Thyroid gland (tissue), 4 donors: ENCODE data around the gene IFNGR1. TPM values are rescaled to one million over a fixed set of nuclear protein-coding genes. Genes with fewer than 3 reads are reported as not detected.

Experiments used
- DNase-seq, 2 donors: peaks; one replicate each; pipeline ENCODE4 v3.0.0-alpha.2; 2019
- H3K27ac ChIP-seq, 3 donors: fragments of 200-600 bp; sonication (generic); 1 replicate in 2 of 3; 2 replicates in 1 of 3; pipeline ENCODE4 v1.5.1; 2016 to 2019; ENCODE audit warnings: mild to moderate bottlenecking in 1 of 3, moderate library complexity in 1 of 3
- H3K27me3 ChIP-seq: fragments of 200-600 bp; sonication (generic); one replicate; pipeline ENCODE4 v1.5.1; 2019
- H3K36me3 ChIP-seq, 2 donors: fragments of 200-600 bp; sonication (generic); one replicate each; pipeline ENCODE4 v1.5.1; 2016 to 2019
- H3K4me1 ChIP-seq, 2 donors: fragments of 200-600 bp; sonication (generic); one replicate each; pipeline ENCODE4 v1.5.1; 2017 to 2019
- H3K4me3 ChIP-seq, 3 donors: fragments of 200-600 bp; sonication (generic); replicated peaks in 1 of 3; 1 replicate in 2 of 3; 2 replicates in 1 of 3; pipeline ENCODE4 v1.5.1; 2016; ENCODE audit warnings: mild to moderate bottlenecking in 1 of 3
- H3K9me3 ChIP-seq: fragments of 200-600 bp; sonication (generic); one replicate; pipeline ENCODE4 v1.5.1; 2017
- POLR2A ChIP-seq, 2 donors: fragments of 450-650 bp; IDR thresholded peaks; one replicate each; pipeline ENCODE4 v1.6.1; 2017; ENCODE audit warnings: antibody characterized with exemption in 2 of 2, mild to moderate bottlenecking in 2 of 2, moderate library complexity in 1 of 2
- WGBS, 2 donors: methylation state at CpG; one replicate each; pipeline ENCODE4 v1.1.5; 2017; 5-methylcytosine and 5-hydroxymethylcytosine counted together
- intact Hi-C: fragments of 100-400 bp; cut with DNase I; formaldehyde crosslinking; loops from one replicate; pipeline ENCODE4 v1.15.1; 2023
- total RNA-seq, 4 donors: library from RNA; depleted of rRNA; stranded (reverse); fragments of >200 nt; gene quantifications; one replicate each; pipeline ENCODE4 v1.2.3, GENCODE V29; 2016
- TF ChIP-seq, protein P1 (sequence below), 6 experiments: fragments of 200-600 bp in 3 of 6; fragments of 450-650 bp in 3 of 6; sonication (generic) in 3 of 6; IDR thresholded peaks; one replicate each; pipeline ENCODE4 v1.5.1; 2016 to 2019; ENCODE audit warnings: antibody characterized with exemption in 6 of 6, mild to moderate bottlenecking in 2 of 6, inconsistent platforms in 1 of 6, moderate library complexity in 1 of 6

The IFNGR1 gene
- total RNA-seq, 4 donors from 2014 or later = 73.9 to 138 (median 113) TPM

DNA sequence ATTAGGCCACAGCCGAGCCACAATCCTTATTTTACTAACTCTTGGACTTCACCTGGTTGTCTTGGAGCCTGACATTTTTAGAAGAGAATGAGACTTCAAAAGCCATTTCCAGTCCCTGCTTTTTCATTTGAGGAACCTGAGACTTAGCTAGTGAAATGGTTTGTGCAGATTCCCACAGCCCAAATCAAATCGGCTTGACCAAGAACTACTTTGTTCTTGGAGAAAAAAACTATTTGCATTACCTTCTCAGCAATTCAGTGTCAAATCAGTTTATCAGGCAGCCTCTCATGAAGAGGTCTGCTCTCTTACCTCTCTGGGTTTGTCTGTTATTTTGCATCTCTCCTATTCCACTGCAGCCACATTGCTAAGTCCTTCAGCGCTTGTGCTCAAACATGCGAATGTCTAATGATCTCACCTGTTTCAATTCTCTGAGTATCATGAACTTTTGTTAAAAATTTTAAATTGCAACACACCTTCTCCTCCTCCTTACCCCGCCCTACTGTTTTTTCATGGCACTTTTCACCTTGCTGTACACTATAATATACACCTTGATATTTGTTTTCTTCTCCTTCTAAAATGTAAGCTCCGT, 573 bp upstream of the IFNGR1 start:
- Histone ChIP-seq H3K4me3 (peak overlapping the region in 1 of 3 donors; percentile 88), H3K36me3 (no peaks in the 10 kb centered on the region), H3K4me1 (peaks cover 33 to 68% of the 10 kb centered on the region in 2 donors), H3K27me3 (no peaks in the 10 kb centered on the region), H3K27ac (peak overlapping the region; percentile 91 to 99 (median 93)), H3K9me3 (no peaks in the 10 kb centered on the region)
- TF ChIP-seq, protein P1, sequence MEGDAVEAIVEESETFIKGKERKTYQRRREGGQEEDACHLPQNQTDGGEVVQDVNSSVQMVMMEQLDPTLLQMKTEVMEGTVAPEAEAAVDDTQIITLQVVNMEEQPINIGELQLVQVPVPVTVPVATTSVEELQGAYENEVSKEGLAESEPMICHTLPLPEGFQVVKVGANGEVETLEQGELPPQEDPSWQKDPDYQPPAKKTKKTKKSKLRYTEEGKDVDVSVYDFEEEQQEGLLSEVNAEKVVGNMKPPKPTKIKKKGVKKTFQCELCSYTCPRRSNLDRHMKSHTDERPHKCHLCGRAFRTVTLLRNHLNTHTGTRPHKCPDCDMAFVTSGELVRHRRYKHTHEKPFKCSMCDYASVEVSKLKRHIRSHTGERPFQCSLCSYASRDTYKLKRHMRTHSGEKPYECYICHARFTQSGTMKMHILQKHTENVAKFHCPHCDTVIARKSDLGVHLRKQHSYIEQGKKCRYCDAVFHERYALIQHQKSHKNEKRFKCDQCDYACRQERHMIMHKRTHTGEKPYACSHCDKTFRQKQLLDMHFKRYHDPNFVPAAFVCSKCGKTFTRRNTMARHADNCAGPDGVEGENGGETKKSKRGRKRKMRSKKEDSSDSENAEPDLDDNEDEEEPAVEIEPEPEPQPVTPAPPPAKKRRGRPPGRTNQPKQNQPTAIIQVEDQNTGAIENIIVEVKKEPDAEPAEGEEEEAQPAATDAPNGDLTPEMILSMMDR (IDR thresholded peaks at IDR 0.05) = no peak
- no peak for TF ChIP-seq POLR2A (IDR thresholded peaks at IDR 0.05)
- WGBS, 2 donors = 60 to 64% methylated on average over 6 of the region's 6 CpGs
- intact Hi-C loops = no loop called here
- no peak for DNase-seq

DNA sequence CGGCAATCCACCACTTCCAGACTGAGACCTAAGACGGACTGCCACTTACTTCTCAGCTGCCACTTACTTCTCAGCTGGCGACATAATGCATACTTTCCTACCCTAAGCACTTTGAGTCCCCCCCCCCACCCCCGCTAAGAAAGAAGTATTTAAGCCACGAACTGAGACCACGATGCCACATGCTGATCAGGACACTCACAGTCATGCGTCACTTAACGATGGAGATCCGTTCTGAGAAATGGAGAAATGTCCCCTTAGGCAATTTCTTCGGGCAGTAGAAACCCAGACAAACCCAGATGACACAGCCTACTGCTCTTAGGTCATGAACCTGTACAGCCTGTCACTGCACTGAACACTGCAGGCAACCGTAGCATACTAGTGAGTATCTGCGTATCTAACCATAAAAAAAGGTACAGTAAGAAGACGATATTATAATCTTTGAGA, 690 bp downstream of the IFNGR1 start:
- Histone ChIP-seq H3K4me1 (peaks cover 42 to 73% of the 10 kb centered on the region in 2 donors), H3K4me3 (peak overlapping the region; percentile 50 to 88 (median 69)), H3K27me3 (no peaks in the 10 kb centered on the region), H3K36me3 (no peaks in the 10 kb centered on the region), H3K27ac (peak overlapping the region; percentile 91 to 99 (median 93)), H3K9me3 (no peaks in the 10 kb centered on the region)
- intact Hi-C loops = no loop called here
- WGBS, 2 donors = 0 to 1% methylated on average over 11 to 12 of the region's 13 CpGs
- TF ChIP-seq POLR2A (IDR thresholded peaks at IDR 0.05) = no peak
- TF ChIP-seq, protein P1 (IDR thresholded peaks at IDR 0.05) = no peak
- peak; percentile 52 to 56 for DNase-seq

DNA sequence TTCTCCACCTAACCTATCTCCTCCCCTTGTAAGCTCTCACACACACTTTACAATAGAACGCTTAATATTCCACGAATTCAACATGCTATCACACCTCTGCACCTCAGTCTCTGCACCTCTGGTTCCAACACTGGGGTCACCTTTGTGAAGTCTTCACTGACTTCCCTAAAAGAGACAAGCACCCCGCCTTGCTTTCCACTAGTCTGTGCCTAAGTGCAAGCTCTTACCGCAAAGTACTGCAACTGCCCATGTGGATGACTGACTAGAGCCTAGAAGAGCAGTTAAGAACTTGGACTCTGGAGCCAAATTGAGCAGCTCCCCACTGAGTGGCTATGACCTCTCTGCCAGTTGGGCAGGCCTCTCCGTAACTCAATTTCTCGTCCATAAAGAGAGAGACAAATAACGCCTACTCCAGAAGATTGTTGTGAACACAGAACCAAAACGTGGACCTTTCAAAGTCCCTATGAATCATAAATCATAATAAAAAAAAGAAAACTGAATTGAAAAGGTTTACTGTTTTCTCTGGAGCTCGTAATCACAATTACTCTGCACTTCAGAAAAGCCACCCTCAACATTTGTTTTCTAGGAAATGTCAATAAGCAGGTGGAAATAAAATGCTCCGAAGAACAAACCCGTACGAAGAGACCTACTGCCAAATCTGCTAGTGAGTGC, 1.2 kb downstream of the IFNGR1 start:
- WGBS, 2 donors = 12% methylated on average over 12 of the region's 12 CpGs
- Histone ChIP-seq H3K36me3 (no peaks in the 10 kb centered on the region), H3K4me3 (peak overlapping the region; percentile 50 to 88 (median 69)), H3K9me3 (no peaks in the 10 kb centered on the region), H3K27ac (peak overlapping the region; percentile 91 to 99 (median 93)), H3K4me1 (peaks cover 48 to 72% of the 10 kb centered on the region in 2 donors), H3K27me3 (no peaks in the 10 kb centered on the region)
- intact Hi-C loops = no loop called here
- DNase-seq = peak; percentile 67 to 74
- TF ChIP-seq, protein P1 (IDR thresholded peaks at IDR 0.05) = no peak
- peak in 1 of 2 donors; percentile 56 for TF ChIP-seq POLR2A (IDR thresholded peaks at IDR 0.05)

DNA sequence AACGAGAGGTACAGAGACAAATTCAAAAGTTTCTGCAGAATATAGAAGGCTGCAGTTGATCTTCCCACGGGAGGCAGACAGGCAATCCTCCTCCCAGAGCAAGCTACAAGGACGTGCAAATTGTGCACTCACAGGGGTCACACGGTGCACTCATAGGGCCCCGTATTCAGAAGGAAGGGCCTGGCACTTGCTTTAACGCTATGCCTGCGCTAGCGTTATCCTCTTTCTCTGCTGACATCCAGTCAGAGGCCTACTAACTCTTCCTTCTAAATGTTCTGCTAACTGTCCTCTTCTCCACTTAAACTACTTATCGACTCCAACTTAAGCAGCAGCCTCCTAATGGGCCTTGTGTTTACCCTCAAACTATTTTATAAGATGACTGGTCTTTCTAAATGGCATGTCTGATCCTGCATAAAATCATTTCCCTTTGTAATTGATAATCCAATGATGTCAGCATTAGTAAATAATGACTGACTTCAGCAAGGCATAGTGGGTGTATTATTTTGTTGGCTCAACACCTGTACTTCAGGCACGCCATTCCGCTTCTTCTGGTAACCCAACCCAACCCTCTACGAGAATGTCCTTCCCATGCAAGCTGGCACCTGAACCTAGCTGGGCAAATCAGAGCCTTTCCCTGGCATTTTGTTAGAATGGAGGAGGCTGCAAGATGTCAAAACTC, 2.2 kb downstream of the IFNGR1 start:
- WGBS, 2 donors = 62 to 69% methylated on average over 12 of the region's 12 CpGs
- Histone ChIP-seq H3K9me3 (no peaks in the 10 kb centered on the region), H3K27ac (peak overlapping the region; percentile 91 to 99 (median 93)), H3K27me3 (no peaks in the 10 kb centered on the region), H3K4me3 (peak overlapping the region in 2 of 3 donors; percentile 19 to 88), H3K4me1 (peaks cover 57 to 76% of the 10 kb centered on the region in 2 donors), H3K36me3 (no peaks in the 10 kb centered on the region)
- DNase-seq = no peak
- intact Hi-C loops = no loop called here
- TF ChIP-seq, protein P1 (IDR thresholded peaks at IDR 0.05) = no peak
- no peak for TF ChIP-seq POLR2A (IDR thresholded peaks at IDR 0.05)
